Measurements from ENCODE around the gene COL8A1. TPM values are rescaled to one million over a fixed set of nuclear protein-coding genes. Genes with fewer than 3 reads are reported as not detected.
A peak's percentile ranks its signal among the peaks of the same experiment; 100 is the strongest.

Gene COL8A1
- total RNA-seq, 1 experiment from 2014 or later: 24.4 TPM

- DNase-seq (ENCODE audit: low spot score): no peak
Observed at GRCh38 chr3:99639579-99639978, 1.2 kb downstream of the COL8A1 start.

- DNase-seq (ENCODE audit: low spot score): no peak
Observed at GRCh38 chr3:99640214-99640851, 1.9 kb downstream of the COL8A1 start.

- no peak for DNase-seq (ENCODE audit: low spot score)
Observed at GRCh38 chr3:99641480-99641879, 3.1 kb downstream of the COL8A1 start.

GRCh38 chr3:99641982-99642381, 3.6 kb downstream of the COL8A1 start:
- no peak for DNase-seq (ENCODE audit: low spot score)

- DNase-seq (ENCODE audit: low spot score): no peak
Observed at GRCh38 chr3:99644017-99644416, 5.6 kb downstream of the COL8A1 start.

- DNase-seq (ENCODE audit: low spot score): no peak
Observed at GRCh38 chr3:99644746-99645145, 6.4 kb downstream of the COL8A1 start.

GRCh38 chr3:99645277-99646106, 7.1 kb downstream of the COL8A1 start:
- DNase-seq (ENCODE audit: low spot score): peak; percentile 36

GRCh38 chr3:99646107-99646435, 7.7 kb downstream of the COL8A1 start:
- DNase-seq (ENCODE audit: low spot score): no peak

- no peak for DNase-seq (ENCODE audit: low spot score)
Observed at GRCh38 chr3:99647081-99647480, 8.7 kb downstream of the COL8A1 start.

- peak; percentile 51 for DNase-seq (ENCODE audit: low spot score)
Observed at GRCh38 chr3:99648101-99648500, 9.7 kb downstream of the COL8A1 start.

GRCh38 chr3:99648516-99648915, 10.1 kb downstream of the COL8A1 start:
- no peak for DNase-seq (ENCODE audit: low spot score)

GRCh38 chr3:99651531-99651930, 13.1 kb downstream of the COL8A1 start:
- peak; percentile 84 for DNase-seq (ENCODE audit: low spot score)

- DNase-seq (ENCODE audit: low spot score): no peak
Observed at GRCh38 chr3:99656624-99657023, 18.2 kb downstream of the COL8A1 start.

GRCh38 chr3:99658274-99658673, 19.9 kb downstream of the COL8A1 start:
- DNase-seq (ENCODE audit: low spot score): no peak

- peak; percentile 92 for DNase-seq (ENCODE audit: low spot score)
Observed at GRCh38 chr3:99659032-99659431, 20.6 kb downstream of the COL8A1 start.

- DNase-seq (ENCODE audit: low spot score): no peak
Observed at GRCh38 chr3:99659951-99660350, 21.6 kb downstream of the COL8A1 start.

- DNase-seq (ENCODE audit: low spot score): no peak
Observed at GRCh38 chr3:99662838-99663570, 24.6 kb downstream of the COL8A1 start.

GRCh38 chr3:99663977-99664376, 25.6 kb downstream of the COL8A1 start:
- DNase-seq (ENCODE audit: low spot score): no peak

- DNase-seq (ENCODE audit: low spot score): no peak
Observed at GRCh38 chr3:99665017-99665416, 26.6 kb downstream of the COL8A1 start.

- DNase-seq (ENCODE audit: low spot score): no peak
Observed at GRCh38 chr3:99666201-99666600, 27.8 kb downstream of the COL8A1 start.

GRCh38 chr3:99668044-99668443, 29.6 kb downstream of the COL8A1 start:
- no peak for DNase-seq (ENCODE audit: low spot score)

GRCh38 chr3:99669879-99670555, 31.6 kb downstream of the COL8A1 start:
- DNase-seq (ENCODE audit: low spot score): no peak
